HG03135 (cell line): ENCODE results near the gene MFAP1.
"Not testable (repeated sequence)": the region's sequence is repeated elsewhere in the genome, so short reads cannot be mapped to it uniquely, and the experiment has no call there.

Source experiments
- ATAC-seq: cut with Tn5 transposase; IDR thresholded peaks from one replicate; pipeline ENCODE4 v1.9.1; 2021; ENCODE audit warnings: mild to moderate bottlenecking, moderate library complexity; ENCODE audit not compliant: unreplicated experiment

Gene MFAP1

DNA sequence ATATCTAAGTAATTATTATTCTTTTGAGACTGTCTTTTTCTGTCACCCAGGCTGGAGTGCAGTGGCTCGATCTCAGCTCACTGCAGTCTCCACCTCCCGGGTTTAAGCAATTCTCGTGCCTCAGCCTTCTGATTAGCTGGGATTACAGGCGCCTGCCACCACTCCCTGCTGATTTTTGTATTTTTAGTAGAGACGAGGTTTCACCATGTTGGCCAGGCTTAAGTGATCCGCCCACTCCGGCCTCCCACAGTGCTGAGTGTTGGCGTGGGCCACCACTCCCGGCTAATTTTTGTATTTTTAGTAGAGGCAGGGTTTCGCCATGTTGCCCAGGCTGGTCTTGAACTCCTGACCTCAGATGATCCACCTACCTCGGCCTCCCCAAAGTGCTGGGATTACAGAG is 815 bp upstream of the MFAP1 start:
- ATAC-seq, result not testable (repeated sequence)

DNA sequence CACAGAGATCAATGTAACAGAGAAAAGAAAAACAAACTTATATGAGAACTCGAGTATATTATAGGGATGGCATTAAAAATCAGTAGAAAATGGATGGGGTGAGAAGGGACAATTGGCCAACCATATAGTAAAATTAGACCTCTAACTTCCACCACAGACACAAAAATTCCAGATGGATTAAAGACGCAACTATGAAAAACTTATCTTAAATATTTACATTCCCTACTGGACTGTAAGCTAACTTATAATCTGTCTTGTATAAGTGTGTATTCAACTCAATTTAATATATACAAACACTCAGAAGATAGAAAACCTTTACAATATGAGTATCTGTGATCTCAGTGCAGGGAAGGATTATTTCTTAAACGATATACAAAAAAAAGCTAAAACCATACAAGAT is 3.0 kb downstream of the MFAP1 start:
- ATAC-seq, result no peak

DNA sequence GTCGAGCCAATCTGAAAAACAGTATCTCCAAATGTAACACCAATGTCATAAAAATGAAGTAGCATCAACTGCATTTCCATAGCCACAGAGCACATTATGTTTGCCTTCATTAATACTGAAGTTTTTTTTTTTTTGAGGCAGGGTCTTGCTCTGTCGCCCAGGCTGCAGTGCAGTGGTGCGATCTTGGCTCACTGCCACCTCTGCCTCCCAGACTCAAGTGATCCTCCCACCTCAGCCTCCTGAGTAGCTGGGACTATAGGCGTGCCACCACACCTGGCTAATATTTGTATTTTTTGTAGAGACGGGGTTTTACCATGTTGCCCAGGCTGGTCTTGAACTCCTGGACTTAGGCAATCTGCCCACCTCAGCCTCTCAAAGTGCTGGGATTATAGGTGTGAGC is 9.4 kb downstream of the MFAP1 start:
- not testable (repeated sequence) for ATAC-seq

DNA sequence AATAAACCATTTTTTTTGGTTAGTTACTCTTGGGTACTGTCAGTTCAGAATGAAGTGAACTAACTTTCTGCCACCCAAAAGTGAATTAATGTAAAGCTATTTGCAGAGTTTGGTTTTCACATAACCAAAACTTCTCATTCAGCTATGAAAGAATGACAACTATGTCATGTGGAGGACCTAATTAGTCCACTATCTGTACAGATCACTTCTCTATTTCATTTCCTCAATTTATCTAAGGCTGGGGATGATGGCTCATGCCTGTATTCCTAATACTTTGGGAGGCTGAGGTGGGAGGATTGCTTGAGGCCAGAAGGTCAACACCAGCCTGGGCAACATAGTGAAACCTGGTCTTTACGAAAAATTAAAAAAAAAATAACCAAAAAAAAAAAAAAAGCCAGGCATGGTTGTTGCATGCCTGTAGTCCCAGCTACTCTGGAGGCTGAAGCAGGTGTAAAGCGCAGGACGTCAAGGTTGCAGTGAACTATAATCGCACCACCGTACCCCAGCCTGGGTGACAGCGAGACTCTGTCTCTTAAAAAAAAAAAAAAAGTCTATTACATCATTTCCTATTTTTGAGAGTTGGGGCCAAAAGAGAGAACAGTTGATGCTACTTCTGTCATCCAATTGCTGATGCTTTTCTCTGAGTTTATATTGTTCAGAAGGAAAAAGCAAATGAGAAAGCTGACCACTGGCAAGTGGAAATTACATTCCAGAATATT is 15.4 kb downstream of the MFAP1 start:
- no peak for ATAC-seq

DNA sequence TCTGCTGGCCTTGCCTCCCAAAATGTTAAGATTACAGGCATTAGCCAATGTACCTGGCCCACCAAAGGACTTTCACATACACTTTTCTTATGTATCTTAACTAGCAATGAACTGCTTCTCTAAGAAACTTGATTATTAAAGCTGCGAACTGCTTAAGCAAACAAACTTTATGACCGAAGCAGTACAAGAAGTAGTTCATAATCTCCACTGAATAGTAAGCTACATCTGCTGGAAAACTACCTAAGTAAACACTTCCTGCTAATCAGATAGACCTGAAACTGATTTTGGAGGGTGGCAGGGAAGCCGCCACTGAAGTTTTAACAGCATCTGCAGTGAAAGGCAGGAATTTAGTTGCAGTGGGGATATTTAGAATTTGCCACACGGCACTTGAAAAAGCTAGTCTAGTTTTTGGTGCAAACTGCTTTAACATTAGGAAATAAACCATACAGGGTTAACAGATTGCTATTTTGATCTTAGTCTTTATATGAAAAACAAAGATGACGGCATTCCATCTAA is 16.0 kb downstream of the MFAP1 start:
- no peak for ATAC-seq

DNA sequence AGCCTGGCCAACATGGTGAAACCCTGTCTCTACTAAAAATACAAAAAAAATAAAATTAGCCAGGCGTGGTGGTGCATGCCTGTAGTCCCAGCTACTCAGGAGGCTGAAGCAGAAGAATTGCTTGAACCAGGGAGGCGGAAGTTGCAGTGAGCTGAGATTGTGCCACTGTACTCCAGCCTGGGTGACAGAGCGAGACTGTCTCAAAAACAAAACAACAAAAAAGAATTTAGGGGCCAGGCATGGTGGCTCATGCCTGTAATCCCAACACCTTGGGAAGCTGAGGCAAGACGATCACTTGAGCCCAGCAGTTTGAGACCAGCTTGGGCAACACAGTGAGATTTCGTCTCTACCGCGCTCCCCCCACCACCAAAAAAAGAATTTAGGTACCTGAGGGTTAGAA is 21.8 kb downstream of the MFAP1 start:
- ATAC-seq, result not testable (repeated sequence)

DNA sequence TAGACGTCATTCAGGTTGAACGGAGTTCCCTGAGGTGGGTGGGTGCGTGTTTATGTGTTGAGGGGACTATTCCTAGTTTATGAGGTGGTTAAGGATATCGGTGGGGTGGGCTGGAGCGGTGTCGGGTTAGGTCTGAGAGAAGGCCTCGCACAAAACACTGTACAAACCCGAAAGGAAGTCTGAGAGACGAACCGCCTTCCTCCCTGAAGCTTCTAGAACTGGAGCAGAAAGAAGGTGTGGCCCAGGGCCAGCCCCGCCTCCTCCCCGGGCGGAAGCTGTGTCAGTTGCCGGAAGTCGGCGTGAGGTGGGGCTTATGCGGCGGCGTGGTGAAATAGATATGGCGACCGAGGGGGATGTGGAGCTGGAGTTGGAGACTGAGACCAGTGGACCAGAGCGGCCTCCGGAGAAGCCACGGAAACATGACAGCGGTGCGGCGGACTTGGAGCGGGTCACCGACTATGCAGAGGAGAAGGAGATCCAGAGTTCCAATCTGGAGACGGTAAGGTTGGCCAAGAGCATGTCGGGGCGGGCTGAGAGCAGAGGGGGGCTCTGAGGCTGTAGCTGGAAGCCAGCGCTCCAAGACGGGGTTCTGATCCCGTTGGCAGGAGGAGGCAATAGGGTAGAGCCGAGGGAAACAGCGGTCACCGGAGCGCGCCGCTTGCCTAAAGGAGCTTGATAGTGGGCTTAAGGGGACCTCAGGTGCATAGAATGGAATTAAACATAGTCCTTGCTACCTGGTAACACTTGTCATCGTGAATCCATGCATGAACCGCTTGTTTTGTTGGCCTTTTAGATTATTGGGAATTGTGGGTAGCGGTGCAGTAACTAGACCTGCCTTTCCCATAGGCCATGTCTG is 24.0 kb downstream of the MFAP1 start, which contains the start of gene HYPK:
Gene HYPK (plus strand): TSS at position 314 of the 856 bp plus-strand sequence. CDS start 24 bp downstream, at position 338.
- peak; percentile 81 for ATAC-seq

DNA sequence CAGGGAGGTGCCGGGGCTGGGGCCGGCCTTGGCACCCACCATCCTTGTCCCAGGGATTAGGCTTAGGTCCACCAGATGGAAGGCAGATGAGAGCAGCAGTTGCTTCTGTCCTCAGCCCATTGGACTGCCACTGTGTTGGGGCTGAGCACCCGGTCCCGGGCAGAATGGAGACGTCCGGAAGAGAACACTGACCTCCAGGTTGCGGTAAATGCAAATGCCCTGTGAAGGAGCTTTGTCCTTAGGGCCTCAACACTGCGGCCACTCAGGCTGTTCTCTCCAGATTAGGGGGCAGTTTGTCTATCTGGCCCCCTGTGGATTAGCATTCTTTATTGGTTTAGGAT is 24.6 kb downstream of the MFAP1 start, which contains the start of gene SERINC4:
Gene SERINC4 (minus strand): TSS at position 276 of the 341 bp plus-strand sequence. CDS start 234 bp downstream, at position 42.
- no peak for ATAC-seq

DNA sequence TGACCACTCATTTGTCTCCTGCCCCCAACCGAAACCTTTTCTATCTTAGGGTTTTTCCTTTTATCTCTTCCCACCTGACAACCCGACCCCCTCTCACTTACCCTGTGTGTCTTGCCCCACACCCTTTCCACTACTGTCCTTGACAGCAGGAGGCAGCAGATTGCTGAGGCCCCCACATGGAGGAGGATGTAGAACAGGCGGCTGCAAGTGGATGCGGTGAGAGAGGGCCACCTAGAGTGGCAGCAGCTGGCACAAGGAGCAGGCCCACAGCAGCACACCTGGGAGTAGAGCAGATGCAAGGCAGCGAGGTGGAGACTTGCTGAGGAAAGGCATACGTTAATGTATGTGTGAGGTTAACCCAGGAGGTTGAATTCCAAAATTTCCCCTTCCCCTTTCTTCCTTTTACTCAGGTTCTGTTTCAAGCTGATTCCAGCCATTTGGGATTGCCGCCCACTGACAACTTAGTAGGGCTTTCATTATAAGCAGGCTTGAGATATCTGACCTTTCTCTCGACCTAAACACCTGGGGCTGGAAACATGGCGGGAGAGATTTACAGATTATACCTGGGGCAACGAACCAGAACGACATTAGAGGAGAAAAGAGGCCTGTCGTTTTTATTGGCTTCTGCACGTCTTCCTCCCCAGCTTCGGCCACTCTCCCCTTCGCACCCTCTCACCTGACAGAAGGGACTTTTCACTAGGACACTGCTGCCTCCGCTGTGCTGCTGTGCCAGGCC is 25.1 kb downstream of the MFAP1 start:
- ATAC-seq, result no peak

DNA sequence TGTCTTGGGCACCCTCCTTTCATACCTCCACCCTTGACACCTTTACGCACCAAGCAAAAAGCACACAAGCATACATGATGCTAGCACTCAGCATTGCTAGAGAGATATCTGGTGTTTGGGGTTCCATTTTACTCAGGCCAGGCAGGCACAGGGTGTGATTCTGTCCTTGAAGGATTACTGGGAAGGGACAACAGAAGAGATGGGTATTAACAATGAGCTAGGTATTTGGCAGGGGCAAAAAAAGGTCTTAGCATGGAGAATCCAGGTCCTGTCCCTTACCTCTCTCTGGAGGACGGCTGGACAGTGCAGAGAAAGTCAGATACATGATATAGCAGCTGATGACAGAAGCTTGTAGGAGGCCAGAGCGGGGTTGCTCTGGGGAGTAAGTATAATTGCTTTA is 27.9 kb downstream of the MFAP1 start:
- no peak for ATAC-seq

DNA sequence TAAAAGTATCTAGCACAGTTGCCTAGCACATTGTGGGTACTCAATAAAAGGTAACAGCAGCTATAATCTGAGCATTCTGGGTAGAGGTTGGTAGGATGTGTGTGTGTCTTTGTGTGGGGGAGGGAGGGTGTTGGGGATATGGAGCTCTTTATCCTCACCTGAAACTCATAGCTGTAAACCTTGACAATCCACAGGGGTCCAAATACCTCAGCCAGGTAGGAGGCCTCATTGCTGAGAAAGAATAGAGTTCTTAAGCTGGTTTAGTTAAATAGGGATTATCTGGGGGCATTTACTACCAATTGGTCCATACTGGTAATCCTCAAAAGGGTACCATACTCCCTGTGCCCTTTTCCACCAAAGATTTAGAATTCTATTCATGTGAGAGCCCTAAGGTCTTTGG is 28.5 kb downstream of the MFAP1 start:
- ATAC-seq, result no peak

DNA sequence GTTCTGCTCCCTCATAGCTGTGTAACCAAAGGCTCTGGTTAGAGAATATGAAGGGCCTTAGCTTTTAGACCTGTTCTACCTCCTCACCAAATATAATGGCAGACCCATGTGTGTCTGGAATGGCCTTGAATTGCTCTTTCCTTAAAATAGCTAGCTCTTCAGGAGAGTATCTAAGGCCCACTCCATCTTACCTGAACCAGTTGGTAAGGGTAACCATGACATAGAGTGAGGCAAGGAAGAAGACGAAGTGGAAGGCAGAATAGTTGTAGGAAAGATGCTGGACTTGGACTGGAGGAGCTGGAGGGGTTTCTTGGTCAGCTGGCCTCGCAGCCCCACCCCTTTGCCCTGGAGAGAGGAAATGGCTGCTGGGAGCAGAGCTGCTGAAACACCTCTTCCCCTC is 29.3 kb downstream of the MFAP1 start:
- ATAC-seq, result no peak

DNA sequence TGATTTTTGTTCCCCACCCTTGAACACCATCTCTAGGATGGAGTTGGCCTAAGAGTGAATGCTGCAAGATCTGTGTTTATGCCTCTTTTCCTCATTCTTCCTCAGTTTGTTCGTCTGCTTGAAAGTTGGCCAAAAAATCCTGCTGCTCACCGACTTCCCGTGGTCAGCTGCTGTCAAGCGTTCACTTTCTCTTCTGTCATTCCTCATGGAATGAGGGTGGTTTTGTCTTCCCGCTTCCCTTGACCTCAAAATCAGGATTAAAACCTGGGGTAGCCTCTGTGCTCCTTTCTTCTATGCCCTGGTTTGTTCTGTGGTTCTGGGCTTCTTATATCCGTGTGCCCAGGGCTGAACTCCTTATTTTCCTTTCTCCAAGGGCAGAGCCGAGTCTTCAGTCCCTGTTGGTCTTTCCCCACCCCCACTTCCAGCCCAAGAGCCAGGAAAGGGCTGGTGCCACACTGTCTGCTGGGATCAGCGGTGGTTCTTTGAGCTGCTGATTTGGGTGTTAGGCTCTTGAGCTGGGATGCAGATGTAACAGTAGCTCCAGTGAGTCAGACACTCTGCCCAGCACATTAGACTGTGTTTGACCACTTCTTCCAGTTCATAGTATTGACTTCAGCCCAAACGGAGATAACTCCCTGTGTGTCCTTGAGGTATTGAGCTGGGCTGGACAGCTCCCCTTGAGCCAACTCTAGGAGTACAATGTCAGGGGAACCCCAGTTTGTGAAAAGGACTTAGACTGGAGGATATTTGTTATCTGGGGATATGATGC is 30.0 kb downstream of the MFAP1 start:
- no peak for ATAC-seq

DNA sequence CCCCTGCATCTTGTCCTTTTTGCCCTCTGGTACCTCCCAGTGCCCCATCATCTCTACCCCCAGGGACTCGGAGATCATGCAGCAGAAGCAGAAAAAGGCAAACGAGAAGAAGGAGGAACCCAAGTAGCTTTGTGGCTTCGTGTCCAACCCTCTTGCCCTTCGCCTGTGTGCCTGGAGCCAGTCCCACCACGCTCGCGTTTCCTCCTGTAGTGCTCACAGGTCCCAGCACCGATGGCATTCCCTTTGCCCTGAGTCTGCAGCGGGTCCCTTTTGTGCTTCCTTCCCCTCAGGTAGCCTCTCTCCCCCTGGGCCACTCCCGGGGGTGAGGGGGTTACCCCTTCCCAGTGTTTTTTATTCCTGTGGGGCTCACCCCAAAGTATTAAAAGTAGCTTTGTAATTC is 30.8 kb downstream of the MFAP1 start:
- no peak for ATAC-seq

DNA sequence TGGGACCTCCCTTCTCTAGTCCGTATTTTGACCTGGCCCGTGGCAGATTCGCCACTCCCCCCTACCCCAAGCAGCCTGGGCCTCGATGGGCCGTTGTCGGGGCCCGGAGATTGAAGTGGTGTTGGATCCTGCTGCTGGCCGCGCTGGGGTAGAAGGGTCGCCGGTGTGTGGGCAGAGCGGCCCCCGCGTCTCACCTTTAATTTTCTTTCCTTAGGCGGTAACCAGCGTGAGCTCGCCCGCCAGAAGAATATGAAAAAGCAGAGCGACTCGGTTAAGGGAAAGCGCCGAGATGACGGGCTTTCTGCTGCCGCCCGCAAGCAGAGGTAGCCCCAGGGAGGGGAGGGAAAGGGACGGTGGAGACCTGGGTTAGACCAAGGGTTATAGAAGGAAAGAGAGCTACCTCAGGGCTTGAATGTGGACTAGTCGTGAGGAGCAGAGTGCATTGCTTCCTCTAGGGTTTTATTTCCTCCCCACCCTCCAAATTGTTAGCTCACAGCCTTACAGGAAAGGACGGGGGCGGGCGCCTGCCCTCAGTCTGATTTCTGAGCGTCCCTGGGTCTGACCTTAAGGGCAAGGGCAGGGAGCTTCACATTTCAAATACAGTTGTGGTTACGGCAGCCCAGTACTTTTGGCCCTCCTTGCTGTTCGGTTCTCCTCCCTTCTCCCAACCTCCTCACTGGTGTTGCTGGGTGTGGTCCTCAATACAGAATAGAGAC is 31.6 kb downstream of the MFAP1 start:
- ATAC-seq, result peak; percentile 11

DNA sequence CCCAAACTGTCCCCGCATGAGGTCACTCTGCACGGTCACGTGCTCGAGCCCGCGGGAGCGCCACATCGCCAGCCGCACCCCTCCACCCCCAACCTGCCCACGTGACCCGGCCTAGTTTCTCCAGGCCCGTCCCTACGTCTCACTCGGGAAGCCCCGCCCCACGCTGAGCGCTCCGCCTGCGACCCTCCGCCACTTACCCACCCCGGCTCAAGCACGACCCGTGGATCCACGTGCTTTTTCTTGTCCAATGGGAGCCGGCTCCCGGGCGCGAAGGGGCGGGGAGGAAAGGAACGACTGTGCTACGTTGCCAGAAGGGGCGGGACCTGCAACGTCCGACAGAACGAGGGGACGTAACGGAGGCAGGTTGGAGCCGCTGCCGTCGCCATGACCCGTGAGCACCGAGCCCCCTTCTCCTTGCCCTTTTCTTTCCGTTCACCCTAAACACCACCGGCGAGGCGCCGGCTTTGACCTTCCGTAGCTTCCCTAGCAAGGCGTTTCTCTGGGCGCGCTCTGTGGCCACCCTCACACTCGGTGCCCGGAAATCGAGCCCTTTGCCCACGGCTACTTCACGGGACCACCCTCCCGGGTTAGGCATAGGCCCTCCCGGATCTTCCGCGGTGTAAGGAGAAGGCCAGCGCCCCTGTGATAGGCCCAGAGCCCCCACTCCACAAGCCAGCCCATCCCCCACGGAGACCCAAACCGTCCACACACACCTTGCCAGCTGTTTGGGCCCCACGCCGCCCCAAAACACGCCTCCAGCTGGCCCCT is 32.3 kb downstream of the MFAP1 start, which contains the start of gene SERF2:
Gene SERF2 (plus strand): TSS at position 328 of the 768 bp plus-strand sequence. CDS start 57 bp downstream, at position 385.
- ATAC-seq, result peak; percentile 87

DNA sequence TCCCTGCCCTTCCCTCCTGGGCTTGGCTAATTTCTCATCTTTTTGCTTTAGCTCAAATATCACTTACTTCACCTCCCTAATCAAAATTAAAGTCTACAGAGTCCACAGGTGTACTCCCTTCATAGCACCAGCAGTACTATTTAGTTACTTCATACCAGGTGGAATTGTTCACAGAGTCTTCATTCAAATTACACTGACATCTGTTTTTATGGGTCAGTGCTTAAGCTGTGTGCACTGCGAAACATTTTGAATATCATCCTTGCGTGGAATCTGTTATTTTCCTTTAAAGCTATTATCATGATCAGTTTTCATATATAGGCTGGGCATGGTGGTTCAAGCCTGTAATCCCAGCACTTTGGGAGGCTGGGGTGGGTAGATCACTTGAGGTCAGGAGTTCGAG is 35.1 kb downstream of the MFAP1 start:
- no peak for ATAC-seq

DNA sequence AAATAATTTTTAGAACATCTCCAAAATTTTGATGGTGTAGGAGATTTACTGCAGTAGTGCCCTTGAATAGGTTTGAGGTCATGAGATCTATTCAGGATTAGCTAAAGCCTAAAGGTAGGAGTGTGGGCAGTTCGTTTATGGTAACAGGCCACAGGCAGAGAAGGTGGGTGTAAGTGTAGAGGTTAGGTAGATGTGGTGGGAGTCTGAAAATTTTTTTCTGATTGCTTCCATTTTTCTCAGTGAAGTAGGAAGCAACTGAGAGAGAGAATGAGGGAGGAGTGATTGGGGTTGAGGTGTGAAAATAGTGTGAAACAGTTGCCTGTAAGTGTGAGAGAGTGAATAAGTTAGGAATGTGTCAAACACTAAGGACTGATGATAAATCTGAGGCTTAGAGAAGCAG is 45.5 kb downstream of the MFAP1 start:
- ATAC-seq, result no peak
